ENCODE results near the gene EXOC1.

DNA sequence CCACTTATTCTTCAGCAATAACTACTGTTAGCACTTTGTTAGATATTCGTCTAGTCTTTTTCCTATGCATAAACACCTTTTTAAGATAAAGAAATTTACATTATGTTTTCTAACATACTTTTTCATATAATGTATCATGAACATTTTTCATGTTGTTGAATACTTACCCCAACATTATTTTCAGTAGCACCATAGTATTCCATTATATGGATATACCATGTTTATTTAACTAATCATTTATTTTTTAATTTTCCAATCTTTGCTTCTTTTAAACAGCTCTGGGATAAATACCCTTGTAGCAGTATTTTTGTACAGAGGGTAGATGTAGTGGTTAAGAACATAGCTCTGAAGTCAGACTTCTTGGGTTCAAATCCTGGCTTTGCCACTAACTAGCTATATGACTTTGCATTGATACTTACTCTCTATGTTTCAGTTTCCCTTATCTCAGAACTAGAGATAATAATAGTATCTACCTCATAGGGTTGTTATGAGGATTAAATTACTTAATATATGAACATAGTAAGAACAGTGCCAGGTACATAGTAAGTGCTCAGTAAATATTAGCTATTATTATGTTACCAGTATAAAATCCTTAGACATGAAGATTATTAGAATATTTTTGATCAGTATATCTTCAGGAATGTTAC, 11.3 kb downstream of the EXOC1 start:
- TF ChIP-seq CTCF (IDR thresholded peaks at IDR 0.05) (no peak), EZH2 (IDR thresholded peaks at IDR 0.05) (no peak), EZH2phosphoT487 (IDR thresholded peaks at IDR 0.05) (no peak)

All from neural progenitor cell (in vitro differentiated cells).